Measurements from ENCODE around the gene RFFL.

- no peak for TF ChIP-seq CTCF (IDR thresholded peaks at IDR 0.05)
- no peak for TF ChIP-seq POLR2A (IDR thresholded peaks at IDR 0.05)
Measured at GRCh38 chr17:35068249-35068648, 4.7 kb upstream of the RFFL start.
